WTC11 (cell line): ENCODE results near the gene DSN1. TPM values are rescaled to one million over a fixed set of nuclear protein-coding genes. Genes with fewer than 3 reads are reported as not detected.

Source experiments
- ATAC-seq: fragments of 200-7000 bp; cut with Tn5 transposase; 2 replicates; pipeline ENCODE4 v1.10.0; 2021; ENCODE audit warnings: mild to moderate bottlenecking, moderate library complexity
- CTCF ChIA-PET: fragments of 300-600 bp; sonication (Branson Sonifier 250); formaldehyde crosslinking; loops from one replicate; lab custom pipeline; 2021; ENCODE audit warnings: antibody characterized with exemption; lab: Charles Lee
- POLR2A ChIA-PET: fragments of 350-600 bp; sonication (Branson Sonifier 250); formaldehyde crosslinking; loops from one replicate; lab custom pipeline; 2021; ENCODE audit warnings: antibody characterized with exemption; lab: Charles Lee
- DNase-seq: peaks from one replicate; pipeline ENCODE4 v3.0.0; 2021; ENCODE audit warnings: low spot score
- H3K27ac Mint-ChIP-seq: 2 replicates; pipeline ENCODE4 v1.8.0; 2021; ENCODE audit warnings: mixed read lengths
- H3K27me3 Mint-ChIP-seq: 2 replicates; pipeline ENCODE4 v1.8.0; 2021; ENCODE audit warnings: low read depth, mild to moderate bottlenecking, moderate library complexity, mixed read lengths
- H3K36me3 Mint-ChIP-seq: 2 replicates; pipeline ENCODE4 v1.8.0; 2021; ENCODE audit warnings: mixed read lengths
- H3K4me1 Mint-ChIP-seq: 2 replicates; pipeline ENCODE4 v1.8.0; 2022; ENCODE audit warnings: mixed read lengths
- H3K4me3 Mint-ChIP-seq: 2 replicates; pipeline ENCODE4 v1.8.0; 2021; ENCODE audit warnings: mild to moderate bottlenecking, moderate library complexity, mixed read lengths
- H3K9me3 Mint-ChIP-seq: 2 replicates; pipeline ENCODE4 v1.8.0; 2021; ENCODE audit warnings: mixed read lengths
- ATF2 ChIP-seq: sonication (generic); formaldehyde crosslinking; IDR thresholded peaks from 2 replicates; pipeline ENCODE4 v1.8.1; 2022; ENCODE audit warnings: low read depth, missing genetic modification reagents, borderline replicate concordance
- ATF3 ChIP-seq: sonication (generic); formaldehyde crosslinking; conservative IDR thresholded peaks from 2 replicates; pipeline ENCODE4 v1.8.1; 2022; ENCODE audit warnings: mild to moderate bottlenecking, missing genetic modification reagents
- ATF6 ChIP-seq: sonication (generic); formaldehyde crosslinking; IDR thresholded peaks from 2 replicates; pipeline ENCODE4 v1.8.1; 2023; ENCODE audit warnings: mild to moderate bottlenecking, missing genetic modification reagents
- E2F1 ChIP-seq: sonication (generic); formaldehyde crosslinking; IDR thresholded peaks from 2 replicates; pipeline ENCODE4 v1.8.0; 2022; ENCODE audit warnings: mild to moderate bottlenecking, missing genetic modification reagents
- ELF4 ChIP-seq: sonication (generic); formaldehyde crosslinking; IDR thresholded peaks from 2 replicates; pipeline ENCODE4 v1.8.1; 2022; ENCODE audit warnings: low read depth, mild to moderate bottlenecking, moderate library complexity, missing genetic modification reagents
- EMX1 ChIP-seq: fragments of 250-450 bp; sonication (Bioruptor Pico); IDR thresholded peaks from 2 replicates; pipeline ENCODE4 v1.8.0; 2021; ENCODE audit warnings: mild to moderate bottlenecking
- FOXJ3 ChIP-seq: sonication (generic); formaldehyde crosslinking; IDR thresholded peaks from 2 replicates; pipeline ENCODE4 v1.9.0; 2021; ENCODE audit warnings: missing genetic modification reagents, mild to moderate bottlenecking, borderline replicate concordance
- GABPB1 ChIP-seq: sonication (generic); formaldehyde crosslinking; IDR thresholded peaks from 2 replicates; pipeline ENCODE4 v1.8.1; 2023; ENCODE audit warnings: mild to moderate bottlenecking, missing genetic modification reagents
- IRF1 ChIP-seq: sonication (generic); formaldehyde crosslinking; IDR thresholded peaks from 2 replicates; pipeline ENCODE4 v1.8.0; 2023; ENCODE audit warnings: missing genetic modification reagents
- KAT7 ChIP-seq: sonication (generic); formaldehyde crosslinking; IDR thresholded peaks from 2 replicates; pipeline ENCODE4 v1.8.1; 2023; ENCODE audit warnings: missing genetic modification reagents, mild to moderate bottlenecking, borderline replicate concordance
- MXD4 ChIP-seq: fragments of 250-450 bp; sonication (Bioruptor Pico); IDR thresholded peaks from 2 replicates; pipeline ENCODE4 v1.8.0; 2021; ENCODE audit warnings: mild to moderate bottlenecking, moderate library complexity, borderline replicate concordance
- NFE2L1 ChIP-seq: sonication (generic); formaldehyde crosslinking; IDR thresholded peaks from 2 replicates; pipeline ENCODE4 v1.8.1; 2023; ENCODE audit warnings: missing genetic modification reagents
- NFYB ChIP-seq: sonication (generic); formaldehyde crosslinking; conservative IDR thresholded peaks from 2 replicates; pipeline ENCODE4 v1.8.0; 2022; ENCODE audit warnings: low read depth, missing genetic modification reagents
- NR1H2 ChIP-seq: sonication (generic); formaldehyde crosslinking; IDR thresholded peaks from 2 replicates; pipeline ENCODE4 v1.9.0; 2021; ENCODE audit warnings: mild to moderate bottlenecking, moderate library complexity, missing genetic modification reagents
- NR2C2 ChIP-seq: sonication (generic); formaldehyde crosslinking; IDR thresholded peaks from 2 replicates; pipeline ENCODE4 v1.8.0; 2022; ENCODE audit warnings: mild to moderate bottlenecking, missing genetic modification reagents
- TCF7 ChIP-seq: sonication (generic); formaldehyde crosslinking; IDR thresholded peaks from 2 replicates; pipeline ENCODE4 v1.8.0; 2022; ENCODE audit warnings: mild to moderate bottlenecking, low read depth, missing genetic modification reagents, moderate library complexity
- ZBTB21 ChIP-seq: sonication (generic); formaldehyde crosslinking; IDR thresholded peaks from 2 replicates; pipeline ENCODE4 v1.8.1; 2023; ENCODE audit warnings: mild to moderate bottlenecking, missing genetic modification reagents, borderline replicate concordance
- ZBTB43 ChIP-seq: sonication (generic); formaldehyde crosslinking; IDR thresholded peaks from 2 replicates; pipeline ENCODE4 v1.8.1; 2023; ENCODE audit warnings: mild to moderate bottlenecking, missing genetic modification reagents
- ZNF416 ChIP-seq: fragments of 250-450 bp; sonication (Bioruptor Pico); IDR thresholded peaks from 2 replicates; pipeline ENCODE4 v1.9.0; 2021; ENCODE audit warnings: mild to moderate bottlenecking, inconsistent platforms
- ZNF671 ChIP-seq: fragments of 250-450 bp; sonication (Bioruptor Pico); IDR thresholded peaks from 2 replicates; pipeline ENCODE4 v1.8.0; 2021; ENCODE audit warnings: mild to moderate bottlenecking
- ZSCAN18 ChIP-seq: fragments of 250-450 bp; sonication (Bioruptor Pico); IDR thresholded peaks from 2 replicates; pipeline ENCODE4 v2.1.2; 2022; ENCODE audit warnings: mild to moderate bottlenecking, moderate library complexity
- total RNA-seq: library from RNA; stranded (reverse); gene quantifications from 3 replicates; pipeline ENCODE4 v1.2.3, GENCODE V29; 2021

DSN1 gene
- total RNA-seq, 1 experiment from 2014 or later: 27.0 TPM

GRCh38 chr20:36785308-36785707 lies 11.7 kb upstream of the DSN1 start (continued):
- TF ChIP-seq ZBTB43 (CRISPR knock-in tag) (no peak), ZBTB21 (CRISPR knock-in tag) (no peak), IRF1 (CRISPR knock-in tag) (no peak)

- Mint-ChIP-seq H3K36me3 (peaks cover 19% of the 10 kb centered on the region; the same call in 1 of the 2 replicates), H3K4me3 (no peak overlapping the region), H3K9me3 (no peaks in the 10 kb centered on the region), H3K27me3 (no peaks in the 10 kb centered on the region), H3K27ac (no peak overlapping the region), H3K4me1 (peaks cover 1% of the 10 kb centered on the region; the same call in 1 of the 2 replicates)
- no peak for DNase-seq
- POLR2A ChIA-PET: no interaction called here
- no peak for TF ChIP-seq EMX1 (CRISPR knock-in tag)
- TF ChIP-seq GABPB1 (CRISPR knock-in tag): no peak
- TF ChIP-seq ATF3: no peak
- TF ChIP-seq NFYB (CRISPR knock-in tag): no peak
- no peak for TF ChIP-seq ZNF671
- TF ChIP-seq, all 79 proteins: peak for 0
- CTCF ChIA-PET: interaction anchor here (1.0 to 1.2 kb wide), 4 partner anchors 10 to 51 kb away, joined by 3 read pairs; partner anchors contain the start of gene DSN1
- ATAC-seq: no peak
Measured at GRCh38 chr20:36784900-36785299, 11.3 kb upstream of the DSN1 start.

- TF ChIP-seq ELF4 (no peak), NR1H2 (CRISPR knock-in tag) (no peak), MXD4 (CRISPR knock-in tag) (no peak), NFE2L1 (CRISPR knock-in tag) (no peak), ZNF416 (no peak), NR2C2 (no peak), FOXJ3 (no peak), ATF2 (CRISPR knock-in tag) (no peak), TCF7 (CRISPR knock-in tag) (no peak), ATF6 (CRISPR knock-in tag) (no peak), KAT7 (CRISPR knock-in tag) (no peak), ZSCAN18 (CRISPR knock-in tag) (no peak), E2F1 (CRISPR knock-in tag) (no peak)
- TF ChIP-seq, all 79 proteins: peak for 0
- Mint-ChIP-seq H3K36me3 (peaks cover 19% of the 10 kb centered on the region; the same call in 1 of the 2 replicates), H3K4me1 (peaks cover 8% of the 10 kb centered on the region), H3K4me3 (no peak overlapping the region), H3K9me3 (no peaks in the 10 kb centered on the region), H3K27me3 (no peaks in the 10 kb centered on the region), H3K27ac (no peak overlapping the region)
- ChIA-PET CTCF (interaction anchor here (1.0 to 1.2 kb wide), 3 partner anchors 9 to 52 kb away, joined by 3 read pairs; partner anchors contain the start of gene DSN1), POLR2A (no interaction called here)
- DNase-seq (no peak), ATAC-seq (no peak)
Measured at GRCh38 chr20:36784116-36784515, 10.6 kb upstream of the DSN1 start.
